ENCODE data around the gene ITM2B.
"Not testable (repeated sequence)": the region's sequence is repeated elsewhere in the genome, so short reads cannot be mapped to it uniquely, and the experiment has no call there.

ITM2B gene

DNA sequence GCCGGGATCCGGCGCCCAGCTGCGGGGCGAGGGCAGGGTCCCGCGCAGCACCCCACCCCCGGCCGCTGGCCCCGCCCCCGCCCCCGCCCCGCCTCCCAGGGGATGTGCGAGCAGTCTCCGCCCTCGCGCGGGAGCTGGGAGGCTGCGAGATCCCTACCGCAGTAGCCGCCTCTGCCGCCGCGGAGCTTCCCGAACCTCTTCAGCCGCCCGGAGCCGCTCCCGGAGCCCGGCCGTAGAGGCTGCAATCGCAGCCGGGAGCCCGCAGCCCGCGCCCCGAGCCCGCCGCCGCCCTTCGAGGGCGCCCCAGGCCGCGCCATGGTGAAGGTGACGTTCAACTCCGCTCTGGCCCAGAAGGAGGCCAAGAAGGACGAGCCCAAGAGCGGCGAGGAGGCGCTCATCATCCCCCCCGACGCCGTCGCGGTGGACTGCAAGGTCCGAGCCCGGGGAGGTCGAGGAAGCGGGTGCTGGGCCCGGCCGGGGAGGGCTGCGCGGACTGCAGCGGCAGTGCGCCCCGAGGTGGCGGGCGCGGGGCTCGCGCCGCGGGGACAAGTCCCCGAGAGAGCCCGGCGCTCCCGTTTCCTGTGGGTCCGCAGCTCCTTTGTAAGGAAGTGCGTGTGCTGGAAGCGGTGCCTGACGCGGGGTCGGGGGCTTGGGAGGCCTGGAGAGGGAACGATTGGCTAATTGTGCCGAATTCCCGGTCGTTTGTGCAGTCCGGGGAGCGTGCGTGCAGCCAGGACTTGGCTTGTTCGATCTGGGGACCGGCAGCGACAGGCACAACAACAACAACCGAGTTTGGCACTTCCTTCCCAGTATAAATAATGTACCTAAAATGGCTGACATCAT, at the start of gene ITM2B:
ITM2B (plus strand) TSS at position 161 of the 843 bp plus-strand sequence; CDS start at position 316, 155 bp downstream.
- DNase-seq (ENCODE audit: low read depth, low spot score), result no peak
- H3K27ac ChIP-seq, result peak within 1 kb of the TSS; percentile 81

DNA sequence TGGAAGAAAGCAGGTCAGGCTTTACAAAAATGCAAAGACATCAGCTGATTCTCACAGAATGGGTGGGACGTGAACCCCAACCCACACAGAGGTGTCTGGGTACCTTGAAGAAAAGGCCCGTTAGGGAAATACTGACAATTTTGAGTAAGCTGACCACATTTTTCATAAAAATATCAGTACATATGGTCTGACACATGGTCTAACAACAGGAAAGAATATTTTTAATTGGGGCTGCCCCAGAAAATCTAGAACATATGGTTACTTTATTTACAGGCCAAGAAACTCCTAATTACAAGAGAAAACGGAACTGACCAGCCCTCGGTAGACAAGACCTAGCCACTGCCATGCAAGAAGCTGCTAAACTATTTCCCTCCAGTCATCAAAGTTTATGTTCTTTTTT, 48.7 kb upstream of the ITM2B start:
- no peak overlapping the region for H3K27ac ChIP-seq

DNA sequence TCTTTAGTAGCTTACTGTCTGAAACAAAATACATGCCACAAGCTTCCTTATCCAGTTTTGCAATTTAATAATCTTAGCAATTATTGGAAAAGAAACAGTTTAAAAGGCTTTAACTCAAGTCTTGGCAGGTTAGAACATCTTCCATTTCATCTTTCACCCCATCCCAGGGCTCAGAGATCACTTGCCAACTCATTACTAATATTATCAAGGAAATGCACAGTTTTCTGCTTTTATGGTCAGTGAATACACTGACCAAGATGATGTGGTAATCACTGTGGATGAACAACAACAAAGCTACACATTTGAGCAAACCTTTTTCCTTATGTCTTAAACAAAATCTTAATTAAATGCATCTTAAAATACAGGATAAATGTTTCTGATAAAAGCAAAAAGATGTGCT, 48.0 kb upstream of the ITM2B start:
- H3K27ac ChIP-seq, result no peak overlapping the region
- DNase-seq (ENCODE audit: low read depth, low spot score), result no peak

More for the DNA sequence above, 48.7 kb upstream of the ITM2B start:
- no peak for DNase-seq (ENCODE audit: low read depth, low spot score)

DNA sequence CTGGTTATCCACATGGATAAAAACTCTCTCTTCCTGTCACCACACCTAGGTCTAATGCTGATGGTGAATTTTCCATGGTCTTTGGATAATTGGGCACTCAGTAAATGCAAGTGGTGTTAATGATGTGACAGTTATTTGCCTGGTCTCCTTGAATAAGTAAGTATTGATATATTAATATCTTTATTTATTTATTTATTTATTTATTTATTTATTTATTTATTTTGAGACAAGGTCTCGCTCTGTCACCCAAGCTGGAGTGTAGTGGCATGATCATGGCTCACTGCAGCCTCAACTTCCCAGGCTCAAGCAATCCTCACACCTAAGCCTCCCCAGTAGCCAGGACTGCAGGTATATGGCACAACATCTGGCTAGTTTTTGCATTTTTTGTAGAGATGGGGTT, 46.3 kb upstream of the ITM2B start:
- DNase-seq (ENCODE audit: low read depth, low spot score), result no peak
- H3K27ac ChIP-seq, result no peak overlapping the region

DNA sequence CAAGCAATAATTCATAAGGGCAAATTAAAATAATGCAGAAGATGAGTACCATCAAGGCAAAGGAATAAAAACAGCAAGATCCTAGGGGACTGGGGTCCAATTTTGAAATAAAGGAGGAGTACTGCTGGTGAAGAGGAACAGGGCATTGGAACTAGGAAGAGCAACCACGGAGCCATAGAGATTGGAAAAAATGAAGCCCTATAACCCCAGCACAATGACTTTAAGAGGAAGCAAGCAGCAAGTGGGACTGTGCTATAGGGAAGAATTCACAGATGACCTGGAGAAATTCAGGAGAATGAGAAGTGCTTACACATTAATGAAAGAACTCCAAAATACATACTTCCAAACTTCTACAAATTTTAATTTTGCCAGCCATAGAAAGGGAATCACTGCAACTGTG, 44.9 kb upstream of the ITM2B start:
- DNase-seq (ENCODE audit: low read depth, low spot score), result no peak
- H3K27ac ChIP-seq, result no peak overlapping the region

DNA sequence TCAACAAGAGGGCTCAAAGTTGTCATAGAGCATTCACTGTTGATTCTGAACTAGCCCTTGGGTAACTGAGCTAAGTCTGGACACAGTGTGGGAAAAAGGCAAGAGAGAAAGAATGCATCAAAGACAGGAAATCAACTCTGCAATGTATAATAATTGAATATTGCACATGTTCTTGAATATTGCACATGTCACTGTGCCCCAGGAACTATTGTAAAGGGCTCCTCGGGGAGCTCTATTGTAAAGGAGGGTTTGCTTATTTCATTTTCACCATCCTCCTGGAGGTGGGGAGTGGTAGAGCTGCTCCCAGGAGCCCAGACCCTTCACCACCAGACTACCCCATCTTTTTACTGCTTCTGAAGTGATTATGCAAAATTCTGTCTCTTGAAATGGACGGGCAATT, 44.4 kb upstream of the ITM2B start:
- DNase-seq (ENCODE audit: low read depth, low spot score), result no peak
- no peak overlapping the region for H3K27ac ChIP-seq

DNA sequence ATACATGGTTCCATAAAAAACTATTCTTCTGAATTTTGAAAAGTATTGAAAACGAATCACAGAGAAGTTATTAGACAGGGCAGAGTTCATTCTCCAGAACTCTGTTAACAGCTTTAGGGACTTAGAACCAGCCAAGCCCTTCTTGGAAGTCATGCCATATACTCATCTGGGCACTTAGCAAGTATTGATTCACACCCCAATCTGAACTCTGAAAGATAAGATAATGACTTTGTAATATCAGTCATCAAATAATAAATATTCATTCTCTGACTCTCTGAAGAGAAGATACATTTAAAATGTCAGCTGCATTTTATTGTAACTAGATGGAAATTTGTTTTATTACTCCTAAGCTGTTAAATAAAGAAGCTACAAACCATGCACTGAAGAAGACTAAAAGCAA, 43.8 kb upstream of the ITM2B start:
- no peak for DNase-seq (ENCODE audit: low read depth, low spot score)

DNA sequence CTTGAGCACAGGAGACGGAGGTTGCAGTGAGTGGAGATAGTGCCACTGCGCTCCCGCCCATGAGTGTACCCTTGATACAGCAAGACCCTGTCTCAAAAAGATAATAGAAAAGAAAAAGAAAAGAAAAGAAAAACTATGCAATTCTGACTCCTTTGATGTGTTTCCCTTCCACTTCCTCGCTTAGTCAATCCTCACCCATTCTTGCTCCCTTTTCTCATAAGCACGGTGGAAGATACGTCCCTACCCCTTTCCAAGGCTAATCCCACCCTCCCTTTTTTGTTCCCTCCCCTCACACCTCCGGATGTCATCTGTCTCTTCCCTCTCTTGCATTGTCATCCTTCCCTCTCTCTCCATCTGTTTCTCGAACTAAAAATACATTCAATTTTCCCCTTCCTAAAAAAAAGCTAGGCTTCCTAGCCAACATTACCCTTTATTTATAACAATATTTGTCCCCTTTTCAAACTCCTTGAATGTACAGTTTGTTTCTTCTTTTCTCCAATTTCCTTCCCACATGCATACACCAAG, 40.5 kb upstream of the ITM2B start:
- H3K27ac ChIP-seq, result no peak overlapping the region

More for the DNA sequence above, 43.8 kb upstream of the ITM2B start:
- H3K27ac ChIP-seq, result no peak overlapping the region

DNA sequence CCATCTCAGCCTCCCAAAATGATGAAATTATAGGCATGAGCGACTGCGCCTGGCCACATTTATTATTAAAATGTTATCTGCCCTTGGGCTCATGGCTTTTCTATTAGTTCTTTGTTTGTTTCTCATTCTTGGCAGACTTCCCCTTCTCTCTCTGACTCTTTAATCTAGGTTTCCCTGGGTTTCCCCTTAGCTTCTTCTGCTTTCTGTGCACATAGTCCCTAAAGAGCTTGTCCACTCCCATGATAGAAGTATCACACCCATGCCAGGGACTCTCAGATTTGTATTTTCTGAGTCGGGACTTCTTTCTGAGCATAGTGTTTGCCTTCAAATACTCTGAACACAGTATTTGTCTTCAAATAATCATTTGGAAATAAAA, 38.6 kb upstream of the ITM2B start:
- no peak overlapping the region for H3K27ac ChIP-seq

More for the DNA sequence above, 40.5 kb upstream of the ITM2B start:
- DNase-seq (ENCODE audit: low read depth, low spot score), result no peak

DNA sequence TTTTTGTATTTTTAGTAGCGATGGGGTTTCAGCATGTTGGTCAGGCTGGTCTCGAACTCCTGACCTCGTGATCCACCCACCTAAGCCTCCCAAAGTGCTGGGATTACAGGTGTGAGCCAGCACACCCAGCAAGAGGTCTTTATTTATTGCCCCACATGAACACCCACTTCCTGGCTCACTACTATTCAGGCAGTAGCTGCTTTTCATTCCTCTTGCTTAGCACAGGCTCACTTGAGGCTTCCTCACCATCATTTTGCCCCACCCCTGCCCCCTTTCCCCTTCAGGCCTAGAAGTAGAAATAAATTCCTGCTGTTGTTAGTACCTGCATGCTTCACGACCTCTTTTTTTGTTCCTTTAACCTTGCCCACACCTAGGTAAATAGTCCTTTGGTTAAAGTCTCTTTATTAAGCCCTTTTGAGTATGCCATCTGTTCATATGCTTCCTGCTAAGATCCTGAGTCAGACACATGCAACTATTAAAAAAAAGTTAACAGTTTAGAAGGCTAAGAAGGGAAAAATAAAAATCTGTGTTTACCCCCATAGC, 33.5 kb upstream of the ITM2B start:
- H3K27ac ChIP-seq, result no peak overlapping the region
- DNase-seq (ENCODE audit: low read depth, low spot score), result no peak

More for the DNA sequence above, 38.6 kb upstream of the ITM2B start:
- DNase-seq (ENCODE audit: low read depth, low spot score), result no peak

DNA sequence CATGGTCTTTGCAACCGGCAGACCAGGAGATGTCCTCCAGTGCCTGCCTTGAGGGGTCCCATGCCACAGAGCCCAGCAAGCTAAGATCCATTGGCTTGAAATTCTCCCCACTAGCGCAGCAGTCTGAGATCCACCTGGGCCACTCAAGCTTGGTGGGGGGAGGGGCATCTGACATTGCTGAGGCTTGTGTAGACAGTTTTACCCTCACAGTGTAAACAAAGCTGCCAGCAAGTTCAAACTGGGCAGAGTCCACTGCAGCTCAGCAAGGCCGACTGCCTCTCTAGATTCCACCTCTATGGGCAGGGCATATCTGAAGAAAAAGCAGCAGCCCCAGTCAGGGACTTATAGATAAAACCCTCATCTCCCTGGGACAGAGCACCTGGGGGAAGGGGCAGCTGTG, 32.0 kb upstream of the ITM2B start:
- H3K27ac ChIP-seq, result no peak overlapping the region
- no peak for DNase-seq (ENCODE audit: low read depth, low spot score)

DNA sequence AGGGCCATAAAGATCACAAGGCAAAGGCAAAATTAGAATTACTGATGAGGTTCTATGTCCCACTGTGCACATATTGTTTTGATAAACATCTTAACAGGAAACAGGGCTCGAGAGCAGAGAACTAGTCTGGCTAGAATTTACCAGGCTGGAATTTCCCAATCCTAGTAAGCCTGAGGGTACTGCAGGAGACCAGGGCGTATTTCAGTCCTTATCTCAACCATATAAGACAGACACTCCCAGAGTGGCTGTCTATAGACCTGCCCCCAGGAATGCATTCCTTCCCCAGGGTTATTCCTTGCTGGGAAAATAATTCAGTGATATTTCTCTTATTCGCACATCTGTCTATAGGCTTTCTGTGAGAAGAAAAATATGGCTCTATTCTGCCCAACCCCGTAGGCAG, 25.8 kb upstream of the ITM2B start:
- not testable (repeated sequence) for DNase-seq (ENCODE audit: low read depth, low spot score)

DNA sequence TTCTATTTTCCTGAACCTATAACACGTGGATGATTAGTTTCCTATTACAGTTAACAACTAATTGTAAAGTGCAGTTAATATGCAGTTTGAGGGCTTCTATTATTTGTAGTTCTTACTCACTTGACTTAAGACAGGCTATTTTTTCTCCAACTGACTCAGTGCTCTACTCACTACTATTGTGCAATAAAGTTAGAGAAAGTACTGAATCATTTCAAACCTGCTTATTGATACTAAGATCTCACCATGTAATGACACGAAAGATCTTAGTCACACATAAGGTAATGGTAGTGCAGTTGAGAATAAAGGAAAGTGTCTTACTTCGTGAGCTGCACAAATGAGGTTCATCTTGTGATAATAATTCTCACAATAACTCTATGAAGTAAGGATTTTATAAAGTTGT, 22.8 kb upstream of the ITM2B start:
- DNase-seq (ENCODE audit: low read depth, low spot score), result peak; percentile 96
- H3K27ac ChIP-seq, result peak overlapping the region; percentile 46

More for the DNA sequence above, 25.8 kb upstream of the ITM2B start:
- H3K27ac ChIP-seq, result not testable (repeated sequence)

DNA sequence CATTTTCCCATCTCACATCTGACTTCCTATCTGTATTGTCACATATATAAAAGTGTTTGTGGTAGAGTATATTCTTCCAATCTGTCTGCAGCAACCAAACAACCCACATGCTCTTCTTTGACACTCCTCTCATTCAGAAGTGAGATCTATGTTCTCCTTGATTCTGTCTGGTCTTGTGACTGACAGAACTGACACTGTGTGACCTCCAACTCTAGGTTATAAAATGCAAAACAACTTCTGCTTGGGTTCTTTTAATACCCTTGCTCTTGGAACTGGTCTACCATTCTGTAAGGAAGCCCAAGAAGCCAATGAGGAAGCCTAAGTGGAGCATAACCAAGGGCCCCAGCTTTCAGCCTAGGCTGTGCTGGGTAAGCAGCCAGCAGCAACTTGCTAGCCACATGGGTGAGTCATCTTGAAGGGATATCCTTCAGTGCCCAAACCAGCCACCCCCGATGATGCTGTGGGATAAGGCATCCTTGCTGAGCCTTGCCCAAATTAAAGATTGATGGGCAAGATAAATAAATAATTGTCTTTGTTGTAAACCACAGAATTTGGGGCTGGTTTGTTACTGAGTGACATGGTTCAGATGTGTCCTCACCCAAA, 18.4 kb upstream of the ITM2B start:
- no peak for DNase-seq (ENCODE audit: low read depth, low spot score)
- no peak overlapping the region for H3K27ac ChIP-seq

DNA sequence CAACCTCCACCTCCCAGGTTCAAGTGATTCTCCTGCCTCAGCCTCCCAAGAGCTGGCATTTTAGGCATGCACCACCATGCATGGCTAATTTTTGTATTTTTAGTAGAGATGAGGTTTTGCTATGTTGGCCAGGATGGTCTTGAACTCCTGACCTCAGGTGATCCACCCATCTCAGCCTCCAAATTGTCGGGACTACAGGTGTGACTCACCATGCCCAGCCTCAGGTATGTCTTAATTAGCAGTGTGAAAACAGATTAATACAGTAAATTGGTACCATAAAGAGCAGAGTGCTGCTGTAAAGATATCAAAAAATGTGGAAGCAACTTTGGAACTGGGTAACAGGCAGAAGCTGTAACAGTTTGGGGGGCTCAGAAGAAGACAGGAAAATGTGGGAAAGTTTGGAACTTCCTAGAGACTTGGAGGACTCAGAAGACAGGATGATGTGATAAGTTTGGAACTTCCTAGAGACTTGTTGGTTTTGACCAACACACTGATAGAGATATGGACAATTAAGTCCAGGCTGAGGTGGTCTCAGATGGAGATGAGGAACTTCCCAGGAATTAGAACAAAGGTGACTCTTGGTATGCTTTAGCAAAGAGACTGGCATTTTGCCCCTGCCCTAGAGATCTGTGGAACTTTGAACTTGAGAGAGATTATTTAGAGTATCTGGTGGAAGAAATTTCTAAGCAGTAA, 17.3 kb upstream of the ITM2B start:
- not testable (repeated sequence) for DNase-seq (ENCODE audit: low read depth, low spot score); H3K27ac ChIP-seq

DNA sequence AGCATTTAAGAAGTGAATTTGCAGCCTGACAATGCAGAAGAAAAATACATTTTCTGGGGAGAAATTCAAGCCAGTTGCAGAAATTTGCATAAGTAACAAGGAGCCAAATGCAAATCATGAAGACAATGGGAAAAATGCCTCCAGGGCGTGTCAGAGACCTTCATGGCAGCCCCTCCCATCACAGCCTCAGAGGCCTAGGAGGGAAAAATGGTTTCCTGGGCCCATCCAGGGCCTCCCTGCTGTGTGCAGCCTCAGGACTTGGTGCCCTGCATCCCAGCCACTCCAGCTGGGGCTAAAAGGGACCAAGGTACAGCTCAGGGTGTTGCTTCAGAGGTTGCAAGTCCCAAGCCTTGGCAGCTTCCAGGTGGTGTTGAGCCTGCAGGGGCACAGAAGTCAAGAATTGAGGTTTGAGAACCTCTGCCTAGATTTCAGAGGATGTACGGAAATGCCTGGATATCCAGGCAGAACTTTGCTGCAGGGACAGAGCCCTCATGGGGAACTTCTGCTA, 16.7 kb upstream of the ITM2B start:
- no peak overlapping the region for H3K27ac ChIP-seq
- DNase-seq (ENCODE audit: low read depth, low spot score), result no peak

DNA sequence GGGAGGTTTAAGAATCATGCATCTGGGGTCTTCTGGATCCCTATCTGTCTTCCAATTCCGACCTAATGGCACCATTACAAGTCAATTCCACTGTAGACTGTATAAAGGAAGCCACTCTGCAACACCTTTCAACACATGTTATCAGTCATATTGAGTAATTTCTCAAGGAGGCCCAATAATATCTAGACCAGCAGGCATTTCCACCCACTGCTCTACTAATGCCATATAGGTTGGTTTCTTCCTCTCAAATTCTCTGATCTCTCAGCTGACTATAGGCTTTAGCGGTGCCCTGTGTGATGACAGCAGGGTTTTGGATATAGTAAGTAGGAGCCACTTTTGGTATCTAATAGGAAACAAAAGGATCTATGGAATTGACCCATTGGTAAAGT, 12.4 kb upstream of the ITM2B start:
- H3K27ac ChIP-seq, result no peak overlapping the region

DNA sequence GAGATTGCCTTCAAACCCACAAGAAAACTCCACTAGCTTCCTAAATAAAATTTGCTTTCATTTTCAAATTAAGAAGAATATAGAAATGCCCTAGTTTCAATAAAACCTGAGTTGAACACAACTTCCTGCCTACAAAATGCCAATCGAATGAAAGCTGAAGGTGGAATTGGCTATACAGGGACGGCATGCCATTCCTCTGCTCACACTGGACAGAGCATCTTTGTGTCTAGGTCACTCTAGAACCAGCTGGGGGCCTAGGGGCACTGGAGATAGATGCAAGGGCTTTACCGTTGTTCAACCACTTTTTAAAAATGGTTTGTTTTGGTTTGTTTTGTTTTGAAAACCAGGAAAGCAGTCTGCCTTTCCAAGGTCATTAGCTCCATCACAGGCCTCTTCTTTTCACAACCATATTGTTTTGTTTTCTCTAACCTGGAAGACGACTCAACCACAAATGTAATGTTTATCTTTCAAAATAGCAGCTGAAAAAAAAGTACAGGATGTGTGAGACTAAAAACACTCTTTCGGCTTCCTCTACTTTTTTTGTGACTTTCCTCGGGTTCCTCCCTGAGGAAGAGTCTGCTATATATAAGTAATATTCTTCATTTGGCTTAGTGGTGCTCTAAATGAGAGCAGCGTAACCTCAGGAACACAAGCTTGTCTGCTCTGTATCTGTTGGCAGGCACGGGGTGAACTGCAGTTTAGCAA, 11.9 kb upstream of the ITM2B start:
- no peak for DNase-seq (ENCODE audit: low read depth, low spot score)
- no peak overlapping the region for H3K27ac ChIP-seq

More for the DNA sequence above, 12.4 kb upstream of the ITM2B start:
- no peak for DNase-seq (ENCODE audit: low read depth, low spot score)

DNA sequence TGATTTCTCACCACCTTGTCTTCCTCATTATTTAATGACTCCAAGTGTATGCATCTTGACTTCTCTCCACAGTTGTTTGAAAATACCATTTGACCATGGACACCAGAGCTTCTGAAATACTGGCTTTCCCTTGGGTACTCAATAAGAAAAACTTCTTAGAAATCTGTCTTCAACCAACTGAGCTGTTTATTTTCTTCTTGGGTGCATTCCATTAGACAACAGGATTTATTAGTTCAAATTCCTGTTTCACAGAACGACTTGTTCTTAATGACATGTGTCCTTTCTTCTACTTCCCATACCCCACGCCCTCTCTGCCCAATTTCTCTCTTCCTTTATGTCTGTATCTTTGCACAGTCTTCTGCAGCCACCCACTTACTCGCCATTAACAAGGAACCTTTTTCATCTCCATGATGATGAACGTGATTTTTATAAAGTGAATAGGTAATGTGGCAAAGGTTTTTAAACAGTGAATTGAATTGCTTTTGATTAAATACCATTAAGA, 11.3 kb upstream of the ITM2B start:
- DNase-seq (ENCODE audit: low read depth, low spot score), result no peak

More for the DNA sequence above, 11.3 kb upstream of the ITM2B start:
- H3K27ac ChIP-seq, result no peak overlapping the region
